Neural cell (in vitro differentiated cells): Measurements from ENCODE around the gene INSIG2. TPM values are rescaled to one million over a fixed set of nuclear protein-coding genes. Genes with fewer than 3 reads are reported as not detected.

Source experiments
- H2AFZ ChIP-seq: fragments of 200-600, 300-800 bp; sonication (generic), shearing (Covaris generic); 2 replicates; pipeline ENCODE4 v1.6.0; 2014; ENCODE audit warnings: low read depth, mild to moderate bottlenecking, antibody characterized with exemption, low read length, moderate library complexity
- H3F3A ChIP-seq: fragments of 200-600 bp; shearing (Covaris generic); 2 replicates; pipeline ENCODE4 v1.6.1; 2016; ENCODE audit warnings: mild to moderate bottlenecking, moderate library complexity, mixed read lengths, antibody characterized with exemption, low read length; ENCODE audit not compliant: insufficient read depth, poor library complexity, severe bottlenecking
- H3K27ac ChIP-seq: fragments of 200-600, 300-800 bp; sonication (generic), shearing (Covaris generic); 2 replicates; pipeline ENCODE4 v1.5.1; 2014; ENCODE audit warnings: mild to moderate bottlenecking, low read length, moderate library complexity
- H3K27me3 ChIP-seq: fragments of 300-800, 200-600 bp; sonication (generic), shearing (Covaris generic); 2 replicates; pipeline ENCODE4 v1.6.0; 2014; ENCODE audit warnings: mild to moderate bottlenecking, low read depth, low read length, moderate library complexity; ENCODE audit not compliant: insufficient read depth
- H3K36me3 ChIP-seq: fragments of 300-800, 200-600 bp; sonication (generic), shearing (Covaris generic); 2 replicates; pipeline ENCODE4 v1.5.1; 2014; ENCODE audit warnings: mild to moderate bottlenecking, antibody characterized with exemption, low read length, moderate library complexity; ENCODE audit not compliant: insufficient read depth
- H3K4me2 ChIP-seq: fragments of 300-800, 200-600 bp; sonication (generic), shearing (Covaris generic); 2 replicates; pipeline ENCODE4 v1.6.0; 2014; ENCODE audit warnings: mild to moderate bottlenecking, low read length
- H3K4me3 ChIP-seq: fragments of 300-800, 200-600 bp; sonication (generic), shearing (Covaris generic); 2 replicates; pipeline ENCODE4 v1.5.1; 2014; ENCODE audit warnings: mild to moderate bottlenecking, low read length, moderate library complexity
- H3K79me2 ChIP-seq: fragments of 200-600 bp; shearing (Covaris generic); replicated peaks from 2 replicates; pipeline ENCODE4 v1.6.0; 2014; ENCODE audit warnings: mild to moderate bottlenecking, low read length, moderate library complexity; ENCODE audit not compliant: insufficient read depth
- H3K9ac ChIP-seq: fragments of 300-800, 200-600 bp; sonication (generic), shearing (Covaris generic); 2 replicates; pipeline ENCODE4 v1.6.1; 2016; ENCODE audit warnings: mild to moderate bottlenecking, low read length, mixed read lengths
- H3K9me2 ChIP-seq: fragments of 200-600 bp; shearing (Covaris generic); 2 replicates; pipeline ENCODE4 v1.6.1; 2016; ENCODE audit warnings: mild to moderate bottlenecking, low read length, mixed read lengths; ENCODE audit not compliant: insufficient read depth
- H3K9me3 ChIP-seq: fragments of 200-600, 300-800 bp; sonication (generic), shearing (Covaris generic); 2 replicates; pipeline ENCODE4 v1.6.1; 2016; ENCODE audit warnings: mild to moderate bottlenecking, mixed run types, low read length, moderate library complexity, mixed read lengths
- H4K20me1 ChIP-seq: fragments of 200-600 bp; shearing (Covaris generic); 2 replicates; pipeline ENCODE4 v1.6.1; 2016; ENCODE audit warnings: mild to moderate bottlenecking, mixed run types; ENCODE audit not compliant: insufficient read depth
- CTCF ChIP-seq: fragments of 450-650 bp; IDR thresholded peaks from 2 replicates; pipeline ENCODE4 v1.5.1; 2014; ENCODE audit warnings: antibody characterized with exemption, mild to moderate bottlenecking, moderate library complexity; ENCODE audit not compliant: poor library complexity, severe bottlenecking
- EP300 ChIP-seq: fragments of 450-650 bp; conservative IDR thresholded peaks from 2 replicates; pipeline ENCODE4 v1.6.1; 2014; ENCODE audit warnings: antibody characterized with exemption, mild to moderate bottlenecking, moderate library complexity; ENCODE audit not compliant: poor library complexity, severe bottlenecking
- MXI1 ChIP-seq: fragments of 450-650 bp; conservative IDR thresholded peaks from 2 replicates; pipeline ENCODE4 v1.6.1; 2014; ENCODE audit warnings: antibody characterized with exemption, mild to moderate bottlenecking; ENCODE audit not compliant: poor library complexity, severe bottlenecking
- POLR2AphosphoS5 ChIP-seq: IDR thresholded peaks from 2 replicates; pipeline ENCODE4 v1.6.1; 2012
- polyA plus RNA-seq: library from polyadenylated mRNA; depleted of rRNA; stranded (reverse); fragments of >200 nt; gene quantifications from 2 replicates; pipeline ENCODE4 v1.2.3, GENCODE V29; 2014

INSIG2 gene
- polyA plus RNA-seq, 1 donor from 2014 or later: 30.3 TPM

GRCh38 chr2:118119761-118120400, 31.6 kb downstream of the INSIG2 start:
- no peak overlapping the region for H3K27ac ChIP-seq
- H3K9me3 ChIP-seq: no peaks in the 10 kb centered on the region
- no peaks in the 10 kb centered on the region for H3F3A ChIP-seq
- H3K9ac ChIP-seq: no peak overlapping the region
- H3K27me3 ChIP-seq: no peaks in the 10 kb centered on the region
- TF ChIP-seq MXI1: no peak
- TF ChIP-seq CTCF: no peak
- no peak for TF ChIP-seq EP300
- no peaks in the 10 kb centered on the region for H3K36me3 ChIP-seq
- no peaks in the 10 kb centered on the region for H4K20me1 ChIP-seq
- no peaks in the 10 kb centered on the region for H3K79me2 ChIP-seq
- no peak overlapping the region for H3K4me2 ChIP-seq
- H3K9me2 ChIP-seq: no peaks in the 10 kb centered on the region
- no peak overlapping the region for H2AFZ ChIP-seq
- no peak overlapping the region for H3K4me3 ChIP-seq

GRCh38 chr2:118120401-118120780, 32.1 kb downstream of the INSIG2 start:
- Histone ChIP-seq H3K4me3 (no peak overlapping the region), H3K9me3 (no peaks in the 10 kb centered on the region), H3K4me2 (no peak overlapping the region), H3K9me2 (no peaks in the 10 kb centered on the region), H3K27me3 (no peaks in the 10 kb centered on the region), H2AFZ (no peak overlapping the region), H3F3A (no peaks in the 10 kb centered on the region), H3K36me3 (no peaks in the 10 kb centered on the region), H3K27ac (no peak overlapping the region), H4K20me1 (no peaks in the 10 kb centered on the region), H3K79me2 (no peaks in the 10 kb centered on the region), H3K9ac (no peak overlapping the region)
- TF ChIP-seq CTCF: no peak
- TF ChIP-seq EP300: no peak
- TF ChIP-seq POLR2AphosphoS5: no peak

- no peak for TF ChIP-seq POLR2AphosphoS5
- Histone ChIP-seq H3K9me2 (no peaks in the 10 kb centered on the region), H3K79me2 (no peaks in the 10 kb centered on the region), H3K27ac (no peak overlapping the region), H3K9ac (no peak overlapping the region), H3K27me3 (no peaks in the 10 kb centered on the region), H3K36me3 (no peaks in the 10 kb centered on the region), H3F3A (no peaks in the 10 kb centered on the region), H3K4me2 (no peak overlapping the region), H2AFZ (no peak overlapping the region), H4K20me1 (no peaks in the 10 kb centered on the region), H3K4me3 (no peak overlapping the region), H3K9me3 (no peaks in the 10 kb centered on the region)
Measured at GRCh38 chr2:118121101-118121500, 32.8 kb downstream of the INSIG2 start.
